Stimulated activated CD8-positive, alpha-beta memory T cell treated with anti-CD3 and anti-CD28 coated beads, Interleukin-12 subunit alpha, Interleukin-12 subunit beta, amount 100 ng/mL, for 24 hours (primary cell): ENCODE data around the gene CIPC.
A peak's percentile ranks its signal among the peaks of the same experiment; 100 is the strongest.

Source experiments
- DNase-seq: peaks from one replicate; pipeline ENCODE4 v3.0.0-alpha.2; 2020; ENCODE audit errors: extremely low read depth

CIPC gene

GRCh38 chr14:77097700-77098528 is at the start of gene CIPC:
TSS of gene CIPC (plus strand) at chr14:77098258. CDS start at chr14:77105709, 7,451 bp downstream.
- peak; percentile 99 for DNase-seq

GRCh38 chr14:77051116-77051515 is 46.9 kb upstream of the CIPC start:
- DNase-seq = no peak

- no peak for DNase-seq
These were observed 45.6 kb upstream of the CIPC start for GRCh38 chr14:77052281-77053044.

GRCh38 chr14:77053046-77053841 is 44.8 kb upstream of the CIPC start:
- DNase-seq = peak; percentile 60

- no peak for DNase-seq
These were observed 42.8 kb upstream of the CIPC start for GRCh38 chr14:77055306-77055705.

GRCh38 chr14:77055981-77056380 is 42.1 kb upstream of the CIPC start:
- no peak for DNase-seq

GRCh38 chr14:77058117-77058516 is 39.9 kb upstream of the CIPC start:
- no peak for DNase-seq

GRCh38 chr14:77058785-77059184 is 39.3 kb upstream of the CIPC start:
- DNase-seq = no peak

- DNase-seq = no peak
These were observed 38.7 kb upstream of the CIPC start for GRCh38 chr14:77059276-77059915.

- DNase-seq = no peak
These were observed 36.3 kb upstream of the CIPC start for GRCh38 chr14:77061630-77062257.

- no peak for DNase-seq
These were observed 35.8 kb upstream of the CIPC start for GRCh38 chr14:77062261-77062660.

- DNase-seq = no peak
These were observed 34.4 kb upstream of the CIPC start for GRCh38 chr14:77063571-77064171.

GRCh38 chr14:77064521-77065178 is 33.4 kb upstream of the CIPC start:
- no peak for DNase-seq

GRCh38 chr14:77065851-77066577 is 32.0 kb upstream of the CIPC start:
- no peak for DNase-seq

GRCh38 chr14:77066578-77067172 is 31.4 kb upstream of the CIPC start:
- no peak for DNase-seq

- no peak for DNase-seq
These were observed 30.2 kb upstream of the CIPC start for GRCh38 chr14:77067632-77068516.

- no peak for DNase-seq
These were observed 29.4 kb upstream of the CIPC start for GRCh38 chr14:77068517-77069200.

GRCh38 chr14:77069551-77069950 is 28.5 kb upstream of the CIPC start:
- DNase-seq = no peak
